Astrocyte (in vitro differentiated cells and primary cell): ENCODE measurements around the gene LRMDA. TPM values are rescaled to one million over a fixed set of nuclear protein-coding genes. Genes with fewer than 3 reads are reported as not detected.

Source experiments
- DNase-seq: peaks from one replicate; pipeline ENCODE4 v3.0.0-alpha.2; 2010; ENCODE audit warnings: low read depth
- FAIRE-seq: peaks from 2 replicates; lab custom pipeline; 2011; peaks lifted over from hg19 to GRCh38; lab: Jason Lieb, UNC
- H2AFZ ChIP-seq: 2 replicates; pipeline ENCODE4 v1.6.0; 2012; ENCODE audit warnings: low read depth, low read length, inconsistent platforms
- H3K27ac ChIP-seq: 2 replicates; pipeline ENCODE4 v1.5.1; 2011; ENCODE audit warnings: low read depth, low read length, inconsistent platforms
- H3K27me3 ChIP-seq: 2 replicates; pipeline ENCODE4 v1.6.0; 2011; ENCODE audit warnings: low read length, inconsistent platforms; ENCODE audit not compliant: insufficient read depth
- H3K36me3 ChIP-seq: 2 replicates; pipeline ENCODE4 v1.5.1; 2011; ENCODE audit warnings: low read length, inconsistent platforms; ENCODE audit not compliant: insufficient read depth
- H3K4me1 ChIP-seq: 2 replicates; pipeline ENCODE4 v1.5.1; 2011; ENCODE audit warnings: low read length, inconsistent platforms; ENCODE audit not compliant: insufficient read depth
- H3K4me2 ChIP-seq: 2 replicates; pipeline ENCODE4 v1.6.0; 2012; ENCODE audit warnings: low read length, inconsistent platforms
- H3K4me3 ChIP-seq: 2 replicates; pipeline ENCODE4 v1.5.1; 2011; ENCODE audit warnings: low read depth, mild to moderate bottlenecking, low read length, inconsistent platforms; ENCODE audit not compliant: insufficient read depth
- H3K79me2 ChIP-seq: 2 replicates; pipeline ENCODE4 v1.6.0; 2012; ENCODE audit warnings: mild to moderate bottlenecking, low read length, inconsistent platforms; ENCODE audit not compliant: insufficient read depth
- H3K9ac ChIP-seq: 2 replicates; pipeline ENCODE4 v1.6.0; 2012; ENCODE audit warnings: mild to moderate bottlenecking, low read length, inconsistent platforms
- H3K9me3 ChIP-seq: 2 replicates; pipeline ENCODE4 v1.5.1; 2012; ENCODE audit warnings: low read depth, mild to moderate bottlenecking, low read length, inconsistent platforms; ENCODE audit not compliant: insufficient read depth
- H4K20me1 ChIP-seq: 2 replicates; pipeline ENCODE4 v1.6.0; 2012; ENCODE audit warnings: low read length, inconsistent platforms; ENCODE audit not compliant: insufficient read depth
- H3K27ac Mint-ChIP-seq: one replicate; pipeline ENCODE4 v1.8.0; 2021; ENCODE audit warnings: mild to moderate bottlenecking, mixed read lengths; ENCODE audit not compliant: unreplicated experiment
- H3K27me3 Mint-ChIP-seq: one replicate; pipeline ENCODE4 v1.8.0; 2021; ENCODE audit warnings: low read depth, mixed read lengths; ENCODE audit not compliant: unreplicated experiment
- H3K36me3 Mint-ChIP-seq: one replicate; pipeline ENCODE4 v1.8.0; 2021; ENCODE audit warnings: low read depth, mixed read lengths; ENCODE audit not compliant: unreplicated experiment
- H3K4me1 Mint-ChIP-seq: one replicate; pipeline ENCODE4 v1.8.0; 2021; ENCODE audit warnings: low read depth, mixed read lengths; ENCODE audit not compliant: unreplicated experiment
- H3K4me3 Mint-ChIP-seq: one replicate; pipeline ENCODE4 v1.8.0; 2021; ENCODE audit warnings: mild to moderate bottlenecking, moderate library complexity, mixed read lengths; ENCODE audit not compliant: unreplicated experiment
- H3K9me3 Mint-ChIP-seq: one replicate; pipeline ENCODE4 v1.8.0; 2021; ENCODE audit warnings: mild to moderate bottlenecking, mixed read lengths; ENCODE audit not compliant: unreplicated experiment
- CTCF ChIP-seq: IDR thresholded peaks from 2 replicates; pipeline ENCODE4 v1.5.1; 2011; ENCODE audit warnings: low read depth, mild to moderate bottlenecking, inconsistent platforms, low read length, moderate library complexity; ENCODE audit not compliant: insufficient read depth
- EZH2 ChIP-seq: IDR thresholded peaks from 2 replicates; pipeline ENCODE4 v1.6.1; 2012; ENCODE audit warnings: mild to moderate bottlenecking, low read length, inconsistent platforms; ENCODE audit not compliant: insufficient read depth
- total RNA-seq: library from RNA; stranded (reverse); gene quantifications from 2 replicates; pipeline ENCODE4 v1.2.1, GENCODE V29; 2021

The LRMDA gene
- total RNA-seq, 1 donor from 2014 or later = 2.7 TPM

- TF ChIP-seq CTCF = no peak
- TF ChIP-seq EZH2 = no peak
- Histone ChIP-seq H3K27ac (no peak overlapping the region), H3K9me3 (peaks cover 6% of the 10 kb centered on the region), H3K4me1 (no peaks in the 10 kb centered on the region), H4K20me1 (no peaks in the 10 kb centered on the region), H2AFZ (no peak overlapping the region), H3K27me3 (no peaks in the 10 kb centered on the region), H3K4me2 (no peak overlapping the region), H3K36me3 (no peaks in the 10 kb centered on the region), H3K9ac (no peak overlapping the region), H3K4me3 (no peak overlapping the region), H3K79me2 (no peaks in the 10 kb centered on the region)
- H3K36me3 Mint-ChIP-seq = no peaks in the 10 kb centered on the region
- no peak overlapping the region for H3K4me3 Mint-ChIP-seq
- H3K9me3 Mint-ChIP-seq = peaks cover 18% of the 10 kb centered on the region
- DNase-seq (no peak), FAIRE-seq (no peak)
- no peaks in the 10 kb centered on the region for H3K4me1 Mint-ChIP-seq
- no peak overlapping the region for H3K27ac Mint-ChIP-seq
- peaks cover 3% of the 10 kb centered on the region for H3K27me3 Mint-ChIP-seq
Observed at GRCh38 chr10:76072384-76072783, 641.0 kb downstream of the LRMDA start.

- no peak overlapping the region for H3K9ac ChIP-seq
- no peak overlapping the region for H3K4me3 ChIP-seq
- TF ChIP-seq EZH2 = no peak
- no peak for TF ChIP-seq CTCF
- no peaks in the 10 kb centered on the region for H3K4me1 Mint-ChIP-seq
- H3K9me3 ChIP-seq = peaks cover under 1% of the 10 kb centered on the region
- H3K27me3 Mint-ChIP-seq = peaks cover 3% of the 10 kb centered on the region
- H3K4me2 ChIP-seq = no peak overlapping the region
- no peak overlapping the region for H2AFZ ChIP-seq
- DNase-seq (no peak), FAIRE-seq (no peak)
- H3K9me3 Mint-ChIP-seq = peaks cover 9% of the 10 kb centered on the region
- no peaks in the 10 kb centered on the region for H3K36me3 Mint-ChIP-seq
- no peak overlapping the region for H3K4me3 Mint-ChIP-seq
- no peaks in the 10 kb centered on the region for H3K4me1 ChIP-seq
- H3K79me2 ChIP-seq = no peaks in the 10 kb centered on the region
- no peaks in the 10 kb centered on the region for H3K36me3 ChIP-seq
- no peak overlapping the region for H3K27ac Mint-ChIP-seq
- no peak overlapping the region for H3K27ac ChIP-seq
- no peaks in the 10 kb centered on the region for H3K27me3 ChIP-seq
- no peaks in the 10 kb centered on the region for H4K20me1 ChIP-seq
Observed at GRCh38 chr10:76073524-76073923, 642.1 kb downstream of the LRMDA start.

GRCh38 chr10:76074659-76075058 is 643.2 kb downstream of the LRMDA start:
- no peaks in the 10 kb centered on the region for H3K9me3 ChIP-seq
- H3K27ac ChIP-seq = no peak overlapping the region
- peaks cover 3% of the 10 kb centered on the region for H3K9me3 Mint-ChIP-seq
- no peaks in the 10 kb centered on the region for H3K79me2 ChIP-seq
- DNase-seq = no peak
- FAIRE-seq = no peak
- H4K20me1 ChIP-seq = no peaks in the 10 kb centered on the region
- no peak overlapping the region for H3K4me2 ChIP-seq
- no peak overlapping the region for H3K4me3 Mint-ChIP-seq
- H3K36me3 ChIP-seq = no peaks in the 10 kb centered on the region
- H3K36me3 Mint-ChIP-seq = no peaks in the 10 kb centered on the region
- no peak overlapping the region for H2AFZ ChIP-seq
- H3K4me1 Mint-ChIP-seq = peaks cover 3% of the 10 kb centered on the region
- peaks cover 3% of the 10 kb centered on the region for H3K27me3 Mint-ChIP-seq
- no peaks in the 10 kb centered on the region for H3K4me1 ChIP-seq
- TF ChIP-seq CTCF (no peak), EZH2 (no peak)
- H3K27me3 ChIP-seq = no peaks in the 10 kb centered on the region
- no peak overlapping the region for H3K4me3 ChIP-seq
- H3K27ac Mint-ChIP-seq = no peak overlapping the region
- H3K9ac ChIP-seq = no peak overlapping the region
